ENCODE data around the gene RHOBTB3.

Gene RHOBTB3

GRCh38 chr5:95837492-95837891 is 106.4 kb downstream of the RHOBTB3 start:
- no peak overlapping the region for H2AFZ ChIP-seq (ENCODE audit: low read length)
- H3K4me1 ChIP-seq (ENCODE audit: insufficient read depth, low read length, poor library complexity, severe bottlenecking) = peaks cover 58% of the 10 kb centered on the region
- H3K9me2 ChIP-seq (replicated peaks; ENCODE audit: low read depth, low read length) = no peaks in the 10 kb centered on the region

GRCh38 chr5:95838001-95838520 is 106.9 kb downstream of the RHOBTB3 start:
- no peaks in the 10 kb centered on the region for H3K9me3 ChIP-seq (ENCODE audit: insufficient read depth, low read depth, low read length)
- H4K20me1 ChIP-seq (ENCODE audit: insufficient read depth, low read length, poor library complexity, severe bottlenecking) = no peaks in the 10 kb centered on the region
- no peak overlapping the region for H2AFZ ChIP-seq (ENCODE audit: low read length)
- peaks cover 57% of the 10 kb centered on the region for H3K4me1 ChIP-seq (ENCODE audit: insufficient read depth, low read length, poor library complexity, severe bottlenecking)
- TF ChIP-seq, protein P1, sequence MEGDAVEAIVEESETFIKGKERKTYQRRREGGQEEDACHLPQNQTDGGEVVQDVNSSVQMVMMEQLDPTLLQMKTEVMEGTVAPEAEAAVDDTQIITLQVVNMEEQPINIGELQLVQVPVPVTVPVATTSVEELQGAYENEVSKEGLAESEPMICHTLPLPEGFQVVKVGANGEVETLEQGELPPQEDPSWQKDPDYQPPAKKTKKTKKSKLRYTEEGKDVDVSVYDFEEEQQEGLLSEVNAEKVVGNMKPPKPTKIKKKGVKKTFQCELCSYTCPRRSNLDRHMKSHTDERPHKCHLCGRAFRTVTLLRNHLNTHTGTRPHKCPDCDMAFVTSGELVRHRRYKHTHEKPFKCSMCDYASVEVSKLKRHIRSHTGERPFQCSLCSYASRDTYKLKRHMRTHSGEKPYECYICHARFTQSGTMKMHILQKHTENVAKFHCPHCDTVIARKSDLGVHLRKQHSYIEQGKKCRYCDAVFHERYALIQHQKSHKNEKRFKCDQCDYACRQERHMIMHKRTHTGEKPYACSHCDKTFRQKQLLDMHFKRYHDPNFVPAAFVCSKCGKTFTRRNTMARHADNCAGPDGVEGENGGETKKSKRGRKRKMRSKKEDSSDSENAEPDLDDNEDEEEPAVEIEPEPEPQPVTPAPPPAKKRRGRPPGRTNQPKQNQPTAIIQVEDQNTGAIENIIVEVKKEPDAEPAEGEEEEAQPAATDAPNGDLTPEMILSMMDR (conservative IDR thresholded peaks at IDR 0.05; ENCODE audit: low read length) = no peak
- TF ChIP-seq EZH2phosphoT487 (IDR thresholded peaks at IDR 0.05; ENCODE audit: borderline replicate concordance) = no peak
- H3K9me2 ChIP-seq (replicated peaks; ENCODE audit: low read depth, low read length) = no peaks in the 10 kb centered on the region
- no peak overlapping the region for H3K4me3 ChIP-seq (ENCODE audit: low read length, poor library complexity, severe bottlenecking)
- H3K4me2 ChIP-seq (ENCODE audit: low read depth, low read length, poor library complexity, severe bottlenecking) = no peak overlapping the region
- H3K27me3 ChIP-seq (ENCODE audit: insufficient read depth, low read length, poor library complexity, severe bottlenecking) = no peaks in the 10 kb centered on the region
- no peaks in the 10 kb centered on the region for H3K79me2 ChIP-seq (ENCODE audit: insufficient read depth, low read length)
- H3K9ac ChIP-seq (ENCODE audit: low read depth, low read length, poor library complexity, severe bottlenecking) = no peak overlapping the region
- no peaks in the 10 kb centered on the region for H3F3A ChIP-seq (ENCODE audit: low read depth)
- H3K36me3 ChIP-seq (ENCODE audit: insufficient read depth, low read length) = no peaks in the 10 kb centered on the region

More at GRCh38 chr5:95837492-95837891, 106.4 kb downstream of the RHOBTB3 start:
- Histone ChIP-seq H3K36me3 (ENCODE audit: insufficient read depth, low read length) (no peaks in the 10 kb centered on the region), H3K79me2 (ENCODE audit: insufficient read depth, low read length) (no peaks in the 10 kb centered on the region), H3K9me3 (ENCODE audit: insufficient read depth, low read depth, low read length) (no peaks in the 10 kb centered on the region), H3K9ac (ENCODE audit: low read depth, low read length, poor library complexity, severe bottlenecking) (no peak overlapping the region), H4K20me1 (ENCODE audit: insufficient read depth, low read length, poor library complexity, severe bottlenecking) (no peaks in the 10 kb centered on the region), H3K4me3 (ENCODE audit: low read length, poor library complexity, severe bottlenecking) (no peak overlapping the region), H3K27me3 (ENCODE audit: insufficient read depth, low read length, poor library complexity, severe bottlenecking) (no peaks in the 10 kb centered on the region), H3K4me2 (ENCODE audit: low read depth, low read length, poor library complexity, severe bottlenecking) (no peak overlapping the region), H3F3A (ENCODE audit: low read depth) (no peaks in the 10 kb centered on the region)
- TF ChIP-seq, protein P1 (conservative IDR thresholded peaks at IDR 0.05; ENCODE audit: low read length) = no peak
- no peak for TF ChIP-seq EZH2phosphoT487 (IDR thresholded peaks at IDR 0.05; ENCODE audit: borderline replicate concordance)

DNA sequence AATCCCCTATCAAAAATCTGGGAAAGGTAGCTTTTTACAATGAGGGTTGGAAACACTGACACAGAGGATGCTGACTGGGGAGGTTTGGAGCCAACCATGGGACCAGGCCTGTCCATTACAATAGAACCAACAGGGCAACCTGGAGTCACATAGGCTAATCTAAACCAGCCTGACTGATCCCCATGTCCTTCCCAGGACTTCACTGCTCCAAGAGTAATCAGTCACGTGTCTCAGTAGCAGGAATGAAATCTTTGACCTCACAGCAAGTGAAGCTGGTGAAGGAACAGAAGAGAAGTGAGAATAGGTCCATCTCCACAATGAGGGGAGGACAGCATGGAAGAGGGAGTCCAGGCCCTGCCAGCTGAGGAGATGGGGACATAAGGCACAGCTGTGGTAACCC is 107.4 kb downstream of the RHOBTB3 start:
- no peak overlapping the region for H2AFZ ChIP-seq (ENCODE audit: low read length)
- no peak overlapping the region for H3K9ac ChIP-seq (ENCODE audit: low read depth, low read length, poor library complexity, severe bottlenecking)
- no peaks in the 10 kb centered on the region for H3K9me3 ChIP-seq (ENCODE audit: insufficient read depth, low read depth, low read length)
- H3F3A ChIP-seq (ENCODE audit: low read depth) = no peaks in the 10 kb centered on the region
- TF ChIP-seq EZH2phosphoT487 (IDR thresholded peaks at IDR 0.05; ENCODE audit: borderline replicate concordance) = no peak
- TF ChIP-seq, protein P1 (conservative IDR thresholded peaks at IDR 0.05; ENCODE audit: low read length) = no peak
- no peak overlapping the region for H3K4me3 ChIP-seq (ENCODE audit: low read length, poor library complexity, severe bottlenecking)
- H3K9me2 ChIP-seq (replicated peaks; ENCODE audit: low read depth, low read length) = no peaks in the 10 kb centered on the region
- no peak overlapping the region for H3K4me2 ChIP-seq (ENCODE audit: low read depth, low read length, poor library complexity, severe bottlenecking)
- no peaks in the 10 kb centered on the region for H3K36me3 ChIP-seq (ENCODE audit: insufficient read depth, low read length)
- H3K27me3 ChIP-seq (ENCODE audit: insufficient read depth, low read length, poor library complexity, severe bottlenecking) = no peaks in the 10 kb centered on the region
- peaks cover 56% of the 10 kb centered on the region for H3K4me1 ChIP-seq (ENCODE audit: insufficient read depth, low read length, poor library complexity, severe bottlenecking)
- no peaks in the 10 kb centered on the region for H3K79me2 ChIP-seq (ENCODE audit: insufficient read depth, low read length)
- no peaks in the 10 kb centered on the region for H4K20me1 ChIP-seq (ENCODE audit: insufficient read depth, low read length, poor library complexity, severe bottlenecking)
